Keratinocyte (primary cell): Measurements from ENCODE around the gene ST8SIA2.

Experiments
- CTCF ChIP-seq, 3 experiments: IDR thresholded peaks in 1 of 3; conservative IDR thresholded peaks in 1 of 3; optimal IDR thresholded peaks in 1 of 3; 2 replicates in 2 of 3; 3 replicates in 1 of 3; pipeline versions ENCODE3 to v1.5.1; 2011; ENCODE audit warnings: low read length in 3 of 3, mild to moderate bottlenecking in 3 of 3, moderate library complexity in 2 of 3, control low read depth in 1 of 3, inconsistent platforms in 1 of 3; ENCODE audit not compliant: insufficient read depth in 2 of 3; ENCODE audit errors: extremely low read depth in 1 of 3
- EZH2 ChIP-seq: IDR thresholded peaks from one replicate; pipeline ENCODE4 v1.6.1; 2012; ENCODE audit warnings: inconsistent platforms, mild to moderate bottlenecking, low read length, moderate library complexity

GRCh38 chr15:92485441-92485840 is 91.8 kb downstream of the ST8SIA2 start:
- TF ChIP-seq CTCF (optimal IDR thresholded peaks at IDR 0.05 in 1 of 3, IDR thresholded peaks at IDR 0.05 in 1 of 3, conservative IDR thresholded peaks at IDR 0.05 in 1 of 3; ENCODE audit: extremely low read depth in 1 of 3, insufficient read depth in 2 of 3, low read length in 3 of 3) (no peak), EZH2 (no peak)
